UCSD-AML1 (cell line): ENCODE results near the gene XPO4.
"Not testable (repeated sequence)": the region's sequence is repeated elsewhere in the genome, so short reads cannot be mapped to it uniquely, and the experiment has no call there.

Experiments
- DNase-seq: peaks from one replicate; lab custom pipeline; 2025; ENCODE audit not compliant: unreplicated experiment; lab: John Stamatoyannopoulos, UW

The XPO4 gene

GRCh38 chr13:20789665-20790064 is 112.9 kb downstream of the XPO4 start:
- DNase-seq: no peak

GRCh38 chr13:20788312-20788711 is 114.2 kb downstream of the XPO4 start:
- no peak for DNase-seq

- DNase-seq: no peak
Observed at GRCh38 chr13:20787180-20787579, 115.4 kb downstream of the XPO4 start.

GRCh38 chr13:20782116-20782708 is 120.3 kb downstream of the XPO4 start:
- no peak for DNase-seq

- DNase-seq: no peak
Observed at GRCh38 chr13:20780317-20780716, 122.2 kb downstream of the XPO4 start.

GRCh38 chr13:20779405-20779804 is 123.1 kb downstream of the XPO4 start:
- no peak for DNase-seq

- DNase-seq: no peak
Observed at GRCh38 chr13:20778311-20778710, 124.2 kb downstream of the XPO4 start.

GRCh38 chr13:20776751-20777150 is 125.8 kb downstream of the XPO4 start:
- no peak for DNase-seq

- no peak for DNase-seq
Observed at GRCh38 chr13:20775961-20776360, 126.6 kb downstream of the XPO4 start.

- DNase-seq: no peak
Observed at GRCh38 chr13:20774746-20775145, 127.8 kb downstream of the XPO4 start.

- peak; percentile 87 for DNase-seq
Observed at GRCh38 chr13:20773194-20774080, 129.1 kb downstream of the XPO4 start, which contains the start of gene EEF1AKMT1. Gene EEF1AKMT1 (minus strand): TSS chr13:20773961. CDS start chr13:20757598, 16,363 bp downstream.

- no peak for DNase-seq
Observed at GRCh38 chr13:20772401-20773131, 130.0 kb downstream of the XPO4 start.

GRCh38 chr13:20769834-20770233 is 132.7 kb downstream of the XPO4 start:
- no peak for DNase-seq

- no peak for DNase-seq
Observed at GRCh38 chr13:20769091-20769490, 133.5 kb downstream of the XPO4 start.

- DNase-seq: no peak
Observed at GRCh38 chr13:20767309-20767943, 135.1 kb downstream of the XPO4 start.

GRCh38 chr13:20760872-20761271 is 141.7 kb downstream of the XPO4 start:
- no peak for DNase-seq

GRCh38 chr13:20754009-20754408 is 148.5 kb downstream of the XPO4 start:
- DNase-seq: no peak

GRCh38 chr13:20749377-20749776 is 153.2 kb downstream of the XPO4 start:
- DNase-seq: no peak

GRCh38 chr13:20743830-20744404 is 158.6 kb downstream of the XPO4 start:
- DNase-seq: not testable (repeated sequence)

- DNase-seq: no peak
Observed at GRCh38 chr13:20740021-20740420, 162.5 kb downstream of the XPO4 start.

- no peak for DNase-seq
Observed at GRCh38 chr13:20738616-20739015, 163.9 kb downstream of the XPO4 start.
